GM23338 (cell line): ENCODE results near the gene SLC18A2. TPM values are rescaled to one million over a fixed set of nuclear protein-coding genes. Genes with fewer than 3 reads are reported as not detected.
"Not testable (repeated sequence)": the region's sequence is repeated elsewhere in the genome, so short reads cannot be mapped to it uniquely, and the experiment has no call there.

Experiments used
- ATAC-seq: fragments of 200-7000 bp; cut with Tn5 transposase; 3 replicates; pipeline ENCODE4 v1.9.1; 2020
- DNase-seq: peaks from one replicate; pipeline ENCODE4 v3.0.0-alpha.2; 2015; ENCODE audit warnings: low spot score
- H2AFZ ChIP-seq: fragments of 200-600 bp; sonication (generic); 2 replicates; pipeline ENCODE4 v1.8.0; 2016; ENCODE audit warnings: antibody characterized with exemption, mild to moderate bottlenecking, moderate library complexity
- H3F3A ChIP-seq: fragments of 200-600 bp; sonication (generic); replicated peaks from 2 replicates; pipeline ENCODE4 v1.8.0; 2017; ENCODE audit warnings: antibody characterized with exemption, mixed run types, low read depth
- H3K27ac ChIP-seq: fragments of 200-600 bp; sonication (generic); 2 replicates; pipeline ENCODE4 v1.6.1; 2016; ENCODE audit warnings: low read depth
- H3K27me3 ChIP-seq: fragments of 200-600 bp; sonication (generic); 2 replicates; pipeline ENCODE4 v1.8.0; 2016; ENCODE audit warnings: mild to moderate bottlenecking, mixed run types, moderate library complexity; ENCODE audit not compliant: insufficient read depth
- H3K36me3 ChIP-seq: fragments of 200-600 bp; sonication (generic); 2 replicates; pipeline ENCODE4 v1.8.0; 2016; ENCODE audit warnings: mild to moderate bottlenecking; ENCODE audit not compliant: insufficient read depth
- H3K4me1 ChIP-seq: fragments of 200-600 bp; sonication (generic); 2 replicates; pipeline ENCODE4 v1.8.0; 2016; ENCODE audit warnings: mild to moderate bottlenecking, moderate library complexity; ENCODE audit not compliant: insufficient read depth
- H3K4me2 ChIP-seq: fragments of 200-600 bp; sonication (generic); 2 replicates; pipeline ENCODE4 v1.7.1; 2017; ENCODE audit warnings: mixed run types
- H3K4me3 ChIP-seq: fragments of 200-600 bp; sonication (generic); 2 replicates; pipeline ENCODE4 v1.6.1; 2016; ENCODE audit warnings: mixed run types
- H3K79me2 ChIP-seq: fragments of 200-600 bp; sonication (generic); replicated peaks from 2 replicates; pipeline ENCODE4 v1.8.0; 2017; ENCODE audit warnings: mild to moderate bottlenecking; ENCODE audit not compliant: insufficient read depth
- H3K9me2 ChIP-seq: fragments of 200-600 bp; sonication (generic); 2 replicates; pipeline ENCODE4 v1.8.0; 2017; ENCODE audit not compliant: insufficient read depth
- H4K20me1 ChIP-seq: fragments of 200-600 bp; sonication (generic); replicated peaks from 2 replicates; pipeline ENCODE4 v1.8.0; 2017; ENCODE audit warnings: mild to moderate bottlenecking; ENCODE audit not compliant: insufficient read depth
- H3K27ac Mint-ChIP-seq: 2 replicates; pipeline ENCODE4 v1.8.0; 2020; ENCODE audit warnings: inconsistent platforms, mild to moderate bottlenecking, moderate library complexity, mixed read lengths
- H3K27me3 Mint-ChIP-seq: 3 replicates; pipeline ENCODE4 v1.8.0; 2022; ENCODE audit warnings: low read depth, mild to moderate bottlenecking, moderate library complexity, mixed read lengths, inconsistent platforms; ENCODE audit not compliant: insufficient read depth, poor library complexity
- H3K36me3 Mint-ChIP-seq: 3 replicates; pipeline ENCODE4 v1.8.0; 2021; ENCODE audit warnings: low read depth, mild to moderate bottlenecking, inconsistent platforms, moderate library complexity, mixed read lengths
- H3K4me1 Mint-ChIP-seq: 3 replicates; pipeline ENCODE4 v1.8.0; 2020; ENCODE audit warnings: mild to moderate bottlenecking, inconsistent platforms, mixed read lengths
- H3K4me3 Mint-ChIP-seq: 3 replicates; pipeline ENCODE4 v1.8.0; 2021; ENCODE audit warnings: moderate library complexity, mild to moderate bottlenecking, inconsistent platforms, mixed read lengths
- H3K9me3 Mint-ChIP-seq: 3 replicates; pipeline ENCODE4 v1.8.0; 2020; ENCODE audit warnings: moderate library complexity, mild to moderate bottlenecking, inconsistent platforms, mixed read lengths
- CTCF ChIP-seq, 2 experiments: fragments of 200-600 bp in 1 of 2; sonication (generic) in 1 of 2; conservative IDR thresholded peaks; 2 replicates each; pipeline versions ENCODE4 v1.5.1 to v1.6.1; 2016 to 2017; ENCODE audit warnings: antibody characterized with exemption in 2 of 2, low read depth in 2 of 2, mild to moderate bottlenecking in 2 of 2, moderate library complexity in 1 of 2
- EZH2 ChIP-seq: fragments of 200-600 bp; sonication (generic); IDR thresholded peaks from one replicate; pipeline ENCODE4 v1.8.0; 2017; ENCODE audit warnings: antibody characterized with exemption, mild to moderate bottlenecking, low read depth; ENCODE audit not compliant: unreplicated experiment
- EZH2phosphoT487 ChIP-seq: fragments of 200-600 bp; sonication (generic); IDR thresholded peaks from one replicate; pipeline ENCODE4 v1.8.1; 2018; ENCODE audit warnings: antibody characterized with exemption; ENCODE audit not compliant: unreplicated experiment
- JUNB ChIP-seq: IDR thresholded peaks from one replicate; pipeline ENCODE4 v1.6.1; 2016; ENCODE audit warnings: antibody characterized with exemption; ENCODE audit not compliant: unreplicated experiment
- NANOG ChIP-seq: IDR thresholded peaks from 2 replicates; pipeline ENCODE4 v1.6.1; 2016; ENCODE audit warnings: antibody characterized with exemption, borderline replicate concordance
- polyA plus RNA-seq: library from polyadenylated mRNA; unstranded; fragments of >200 nt; fragmentation: Nextera tagmentation; extraction: Ambion mirVana; gene quantifications from 2 replicates; pipeline ENCODE4 v1.2.1, GENCODE V29; 2016
- total RNA-seq: library from RNA; depleted of rRNA; stranded (reverse); fragments of >200 nt; shearing (Covaris generic); gene quantifications from 2 replicates; pipeline ENCODE4 v1.2.3, GENCODE V29; 2014

The SLC18A2 gene
- total and polyA plus RNA-seq, 2 experiments from 2014 or later: 4.3 to 8.7 TPM

GRCh38 chr10:117299435-117299834, 58.5 kb downstream of the SLC18A2 start (continued):
- TF ChIP-seq EZH2phosphoT487 (no peak), NANOG (no peak), EZH2 (no peak), JUNB (no peak), CTCF (conservative IDR thresholded peaks at IDR 0.05; ENCODE audit: low read depth in 2 of 2) (no peak)

- TF ChIP-seq CTCF (conservative IDR thresholded peaks at IDR 0.05; ENCODE audit: low read depth in 2 of 2): no peak
- H3K27me3 Mint-ChIP-seq: peaks cover 4% of the 10 kb centered on the region
- H3K4me2 ChIP-seq: no peak overlapping the region
- no peak overlapping the region for H3K4me3 Mint-ChIP-seq
- H3K27ac Mint-ChIP-seq: no peak overlapping the region
- H3K9me3 Mint-ChIP-seq: peaks cover 26% of the 10 kb centered on the region
- H3K79me2 ChIP-seq: 0 out of 2 replicates have a peak, but pooled peaks cover 3% of the 10 kb centered on the region
- DNase-seq (no peak), ATAC-seq (no peak)
- no peaks in the 10 kb centered on the region for H3K36me3 ChIP-seq
- no peak overlapping the region for H3K27ac ChIP-seq
- peaks cover 32% of the 10 kb centered on the region for H3K36me3 Mint-ChIP-seq
- H3K4me3 ChIP-seq: no peak overlapping the region
- no peaks in the 10 kb centered on the region for H3F3A ChIP-seq
- H3K4me1 Mint-ChIP-seq: peaks cover 4% of the 10 kb centered on the region; the same call in 2 of the 3 replicates
- no peaks in the 10 kb centered on the region for H3K27me3 ChIP-seq
- H2AFZ ChIP-seq: no peak overlapping the region
- H4K20me1 ChIP-seq: no peaks in the 10 kb centered on the region
- no peaks in the 10 kb centered on the region for H3K4me1 ChIP-seq
- no peaks in the 10 kb centered on the region for H3K9me2 ChIP-seq
Measured at GRCh38 chr10:117300671-117301070, 59.8 kb downstream of the SLC18A2 start.

GRCh38 chr10:117303451-117303850, 62.5 kb downstream of the SLC18A2 start:
- H3K4me3 Mint-ChIP-seq, H3K27ac ChIP-seq, H3K79me2 ChIP-seq, H3K4me3 ChIP-seq, ATAC-seq, H3K4me1 Mint-ChIP-seq, H3K4me2 ChIP-seq, H3K4me1 ChIP-seq, DNase-seq, H2AFZ ChIP-seq, H3K36me3 ChIP-seq, H3K27me3 ChIP-seq, H3K9me2 ChIP-seq, H3F3A ChIP-seq, H3K27ac Mint-ChIP-seq, H3K27me3 Mint-ChIP-seq, H4K20me1 ChIP-seq: not testable (repeated sequence)
- H3K9me3 Mint-ChIP-seq: peaks cover 26% of the 10 kb centered on the region
- peaks cover 37% of the 10 kb centered on the region for H3K36me3 Mint-ChIP-seq
